HG02623 (cell line): ENCODE results near the gene ARG2.

Source experiments
- ATAC-seq: cut with Tn5 transposase; IDR thresholded peaks from one replicate; pipeline ENCODE4 v1.9.1; 2021; ENCODE audit warnings: moderate library complexity; ENCODE audit not compliant: unreplicated experiment

ARG2 gene

GRCh38 chr14:67636361-67636919 is 16.7 kb downstream of the ARG2 start:
- ATAC-seq: no peak

DNA sequence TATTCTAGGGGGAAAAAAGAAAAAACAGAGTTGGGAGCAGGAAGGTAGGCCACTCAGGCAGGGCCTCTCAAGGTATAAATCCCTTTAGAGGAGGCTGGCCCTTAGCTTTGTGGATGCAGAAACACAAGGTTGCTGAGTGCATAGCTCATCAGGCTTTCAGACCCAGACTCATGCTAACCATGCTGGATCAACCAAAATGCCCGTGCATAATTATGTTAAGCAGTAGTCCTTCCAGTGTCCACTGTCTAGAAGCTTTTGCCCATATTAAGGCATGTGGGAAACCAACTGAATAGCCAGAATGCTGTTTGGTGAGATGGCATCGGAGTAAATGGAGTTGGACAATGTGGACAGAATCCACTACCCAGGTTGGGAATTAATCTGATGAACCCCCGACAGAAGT is 18.9 kb downstream of the ARG2 start:
- no peak for ATAC-seq

DNA sequence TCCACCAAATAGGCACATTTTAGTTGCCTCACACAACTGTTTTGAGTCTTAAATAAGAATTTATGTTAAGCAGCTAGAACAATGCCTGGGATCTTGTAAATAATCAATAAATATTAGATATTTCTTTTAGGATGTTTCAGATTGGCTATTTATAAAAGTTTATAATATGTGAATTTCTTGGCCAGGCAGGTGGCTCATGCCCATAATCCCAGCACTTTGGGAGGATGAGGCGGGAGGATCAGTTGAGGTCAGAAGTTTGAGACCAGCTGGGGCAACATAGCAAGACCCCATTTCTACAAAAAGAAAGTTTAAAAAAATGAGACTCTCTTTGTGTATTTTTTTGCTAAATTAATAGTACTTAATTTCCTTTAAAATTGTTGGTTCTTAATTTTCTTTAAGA is 21.8 kb downstream of the ARG2 start:
- no peak for ATAC-seq

DNA sequence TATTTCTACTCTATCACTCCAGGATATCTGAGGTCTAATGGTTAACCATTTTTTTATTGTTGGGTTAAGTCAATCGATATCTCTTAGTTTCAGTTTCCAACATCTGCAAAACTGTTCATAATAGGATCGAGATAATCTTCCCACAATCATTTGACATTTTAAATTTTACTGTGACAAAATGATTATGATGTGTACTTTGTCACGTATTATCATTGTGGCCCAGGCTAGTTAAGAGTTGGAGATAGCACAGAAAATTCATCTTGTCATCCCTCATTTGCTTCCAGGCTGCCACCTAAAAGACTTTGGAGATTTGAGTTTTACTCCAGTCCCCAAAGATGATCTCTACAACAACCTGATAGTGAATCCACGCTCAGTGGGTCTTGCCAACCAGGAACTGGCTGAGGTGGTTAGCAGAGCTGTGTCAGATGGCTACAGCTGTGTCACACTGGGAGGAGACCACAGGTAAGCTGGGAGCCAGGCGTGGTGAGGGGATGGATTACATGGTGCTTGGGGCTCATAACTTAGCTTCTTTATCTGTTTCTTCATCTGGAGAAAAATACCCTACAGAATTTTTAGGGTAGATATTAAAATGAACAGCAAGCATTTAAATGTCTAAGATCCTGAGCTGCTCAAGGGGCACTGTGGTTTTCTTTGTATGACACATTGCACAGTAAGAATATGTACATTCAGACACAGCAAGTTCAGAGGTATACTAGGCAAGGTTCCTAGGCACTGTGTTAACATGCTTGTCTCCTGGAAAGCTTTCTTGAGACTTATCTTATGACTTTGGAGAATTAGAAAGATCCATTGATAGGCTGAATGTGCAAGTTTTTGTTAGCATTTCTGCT is 22.4 kb downstream of the ARG2 start:
- no peak for ATAC-seq

DNA sequence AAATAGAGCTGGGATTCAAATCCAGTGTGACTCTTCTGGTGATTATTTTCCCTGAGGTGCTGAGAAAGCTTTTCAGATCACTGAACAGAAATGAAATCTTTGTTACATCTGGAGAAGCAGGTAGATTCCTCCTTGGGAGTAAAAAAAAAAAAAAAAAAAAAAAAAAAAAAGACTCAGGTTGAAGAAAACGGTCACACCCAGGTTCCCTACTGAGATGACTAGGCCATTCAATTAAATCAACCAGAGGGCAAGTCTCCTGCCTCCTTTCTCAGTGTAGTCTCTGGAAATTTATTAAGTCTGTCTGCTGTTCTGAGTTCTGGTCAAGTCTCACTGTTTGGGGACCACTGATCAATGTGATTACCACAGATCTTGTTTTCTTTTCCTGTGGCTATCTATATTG is 24.0 kb downstream of the ARG2 start:
- ATAC-seq: no peak

GRCh38 chr14:67644428-67644827 is 24.7 kb downstream of the ARG2 start:
- no peak for ATAC-seq

DNA sequence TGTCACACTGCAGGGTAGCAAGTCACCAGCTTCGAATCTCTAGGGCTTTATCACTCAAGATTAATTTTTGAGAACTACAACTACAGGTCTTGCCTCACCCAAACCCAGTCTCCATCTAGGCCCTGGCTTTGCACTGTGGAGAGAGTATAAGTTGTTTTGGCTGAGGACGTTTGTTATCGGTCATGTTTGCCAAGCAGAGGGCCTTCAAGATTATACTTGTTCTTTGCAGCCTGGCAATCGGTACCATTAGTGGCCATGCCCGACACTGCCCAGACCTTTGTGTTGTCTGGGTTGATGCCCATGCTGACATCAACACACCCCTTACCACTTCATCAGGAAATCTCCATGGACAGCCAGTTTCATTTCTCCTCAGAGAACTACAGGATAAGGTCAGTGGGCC is 25.7 kb downstream of the ARG2 start:
- no peak for ATAC-seq

- ATAC-seq: no peak
These were observed 26.4 kb downstream of the ARG2 start for GRCh38 chr14:67646131-67646530.

- ATAC-seq: no peak
These were observed 30.4 kb downstream of the ARG2 start for GRCh38 chr14:67650151-67650550.

GRCh38 chr14:67650694-67651093 is 31.0 kb downstream of the ARG2 start:
- ATAC-seq: no peak

DNA sequence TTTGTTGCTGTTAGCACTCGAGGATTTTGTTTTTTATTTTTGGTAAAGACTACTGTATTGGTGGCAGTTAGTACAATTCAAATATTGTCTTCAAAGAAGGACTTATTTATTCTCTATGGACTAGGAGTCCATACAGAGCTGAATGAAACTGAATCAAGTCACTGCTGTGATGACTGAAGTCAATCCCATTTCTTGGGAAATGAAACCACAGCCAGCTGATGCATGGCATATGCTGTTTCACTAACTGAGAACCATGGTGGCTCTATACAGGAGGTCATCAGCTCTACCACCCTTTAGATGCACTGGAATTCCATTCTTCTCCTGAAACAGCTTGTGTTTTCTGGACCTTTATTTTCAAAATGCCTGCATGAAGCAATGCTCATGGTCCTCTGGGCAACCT is 32.5 kb downstream of the ARG2 start:
- no peak for ATAC-seq

- no peak for ATAC-seq
These were observed 34.0 kb downstream of the ARG2 start for GRCh38 chr14:67653651-67654280.

DNA sequence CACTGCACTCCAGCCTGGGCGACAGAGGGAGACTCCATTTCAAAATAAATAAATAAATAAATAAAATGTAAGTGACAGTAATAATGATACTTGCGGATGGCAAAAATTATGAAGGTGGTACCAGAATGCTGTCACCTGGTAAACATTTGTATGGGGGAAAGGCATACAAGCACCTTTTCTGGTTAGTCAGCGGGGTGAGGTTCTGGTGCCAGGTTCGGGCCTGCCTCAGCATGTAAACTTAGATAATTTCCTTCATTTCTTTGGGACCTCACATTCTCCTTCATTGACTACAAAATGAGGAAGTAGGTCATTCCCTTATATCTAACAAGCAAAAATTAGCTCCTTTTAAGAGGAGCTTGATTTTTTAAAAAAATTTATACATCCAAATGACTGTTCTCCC is 43.9 kb downstream of the ARG2 start:
- no peak for ATAC-seq

DNA sequence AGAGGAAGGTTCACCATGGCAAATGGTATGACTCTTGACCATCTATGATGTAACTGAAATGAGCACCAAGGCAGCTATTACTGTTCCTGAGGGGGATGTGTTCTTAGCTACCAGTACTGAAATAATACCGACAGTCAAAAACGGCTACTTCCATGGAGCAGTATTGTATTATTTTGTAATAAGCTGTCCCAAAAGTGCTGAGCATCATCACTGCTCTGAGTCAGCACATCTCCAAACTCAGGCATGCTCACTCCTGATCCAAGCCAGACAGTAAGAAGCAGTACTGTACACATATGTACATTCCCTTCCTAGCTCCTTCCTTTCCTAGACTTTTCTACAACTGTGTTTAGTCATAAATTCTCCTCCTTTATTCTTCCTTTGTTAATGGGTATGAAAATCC is 46.1 kb downstream of the ARG2 start:
- no peak for ATAC-seq

GRCh38 chr14:67666750-67667449 is 47.2 kb downstream of the ARG2 start:
- no peak for ATAC-seq

DNA sequence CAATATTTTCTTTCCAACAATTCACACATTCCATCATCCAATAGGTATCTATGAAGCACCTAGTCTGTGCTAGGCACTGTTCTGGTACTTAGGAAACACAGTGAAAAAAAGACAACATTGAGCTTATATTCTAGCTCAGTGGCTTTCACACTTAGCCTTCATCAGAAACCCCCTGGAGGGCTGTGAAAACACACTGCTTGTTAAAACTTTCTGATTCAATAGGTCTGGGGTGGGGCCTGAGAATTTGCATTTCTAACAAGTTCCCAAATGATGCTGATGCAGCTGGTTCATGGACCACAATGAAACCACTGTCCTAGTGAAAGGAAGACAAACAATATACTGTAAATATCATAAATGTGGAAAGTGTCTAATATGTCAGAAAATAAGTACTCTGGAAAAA is 48.8 kb downstream of the ARG2 start:
- no peak for ATAC-seq

GRCh38 chr14:67673451-67673850 is 53.7 kb downstream of the ARG2 start:
- no peak for ATAC-seq

- peak; percentile 35 for ATAC-seq
These were observed 54.4 kb downstream of the ARG2 start for GRCh38 chr14:67674139-67674479.

DNA sequence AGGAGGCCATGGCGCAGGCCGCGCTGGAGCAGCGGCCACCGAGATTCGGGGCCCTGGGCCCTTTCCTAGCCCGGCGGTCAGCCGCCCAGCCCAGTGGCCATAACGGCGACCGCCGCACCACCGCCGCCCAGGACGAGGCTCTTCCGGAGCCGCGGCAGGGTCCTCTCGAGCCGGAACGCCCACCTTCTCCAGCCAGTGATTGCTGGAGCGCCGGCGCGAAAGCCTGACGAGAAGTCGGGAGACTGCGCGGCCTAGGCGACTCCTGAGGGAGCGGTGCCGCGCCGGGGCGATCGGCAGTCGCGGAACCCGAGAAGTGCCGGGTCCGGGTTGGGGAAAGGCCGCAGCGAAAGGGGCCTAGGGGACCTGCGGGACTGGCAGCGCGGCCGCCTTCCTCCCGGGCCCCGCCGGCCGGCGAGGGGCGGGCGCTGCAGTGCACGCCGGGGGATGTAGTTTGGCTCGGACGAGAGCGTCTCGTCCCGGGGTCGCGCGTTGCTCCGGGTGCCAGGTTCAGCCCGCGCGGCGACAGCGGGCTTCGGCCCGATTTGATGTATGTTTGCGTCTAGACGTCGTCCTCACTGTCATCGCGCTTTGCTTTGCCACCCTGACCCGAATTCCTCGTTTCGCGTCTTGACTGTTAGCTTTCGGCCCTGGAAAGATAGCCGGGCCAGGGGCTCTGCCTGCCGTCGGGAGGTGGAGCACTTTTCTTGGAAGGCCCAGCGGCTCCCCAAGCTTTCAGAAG is 54.9 kb downstream of the ARG2 start, which contains the start of gene VTI1B:
Gene VTI1B, minus strand, starts transcription at position 153 of the 739 bp plus-strand sequence. Its CDS starts 143 bp downstream, at position 10.
- ATAC-seq: peak; percentile 89

DNA sequence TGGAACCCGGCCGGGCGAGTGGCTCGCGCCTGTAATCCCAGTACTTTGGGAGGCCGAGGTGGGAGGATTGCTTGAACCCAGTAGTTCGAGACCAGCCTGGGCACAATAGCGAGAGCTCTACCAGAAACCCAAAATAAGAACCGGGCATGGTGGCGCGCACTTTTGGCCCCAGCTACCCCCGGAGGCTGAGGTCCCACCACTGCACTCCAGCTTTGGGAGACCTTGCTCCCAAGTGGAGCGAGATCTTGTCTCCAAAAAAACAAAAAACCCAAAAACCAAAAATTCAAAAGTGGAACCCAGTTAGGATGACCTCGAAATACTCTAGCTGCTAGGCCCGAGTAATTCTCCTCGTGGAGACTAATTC is 55.5 kb downstream of the ARG2 start:
- ATAC-seq: no peak

GRCh38 chr14:67679006-67679405 is 59.3 kb downstream of the ARG2 start:
- no peak for ATAC-seq
